Non-pigmented ciliary epithelial cell (primary cell): ENCODE results near the gene NAP1L3.
A peak's percentile ranks its signal among the peaks of the same experiment; 100 is the strongest.

ENCODE experiments used
- DNase-seq: peaks from one replicate; pipeline ENCODE4 v3.0.0-alpha.2; 2010; ENCODE audit warnings: low read depth

Gene NAP1L3

DNA sequence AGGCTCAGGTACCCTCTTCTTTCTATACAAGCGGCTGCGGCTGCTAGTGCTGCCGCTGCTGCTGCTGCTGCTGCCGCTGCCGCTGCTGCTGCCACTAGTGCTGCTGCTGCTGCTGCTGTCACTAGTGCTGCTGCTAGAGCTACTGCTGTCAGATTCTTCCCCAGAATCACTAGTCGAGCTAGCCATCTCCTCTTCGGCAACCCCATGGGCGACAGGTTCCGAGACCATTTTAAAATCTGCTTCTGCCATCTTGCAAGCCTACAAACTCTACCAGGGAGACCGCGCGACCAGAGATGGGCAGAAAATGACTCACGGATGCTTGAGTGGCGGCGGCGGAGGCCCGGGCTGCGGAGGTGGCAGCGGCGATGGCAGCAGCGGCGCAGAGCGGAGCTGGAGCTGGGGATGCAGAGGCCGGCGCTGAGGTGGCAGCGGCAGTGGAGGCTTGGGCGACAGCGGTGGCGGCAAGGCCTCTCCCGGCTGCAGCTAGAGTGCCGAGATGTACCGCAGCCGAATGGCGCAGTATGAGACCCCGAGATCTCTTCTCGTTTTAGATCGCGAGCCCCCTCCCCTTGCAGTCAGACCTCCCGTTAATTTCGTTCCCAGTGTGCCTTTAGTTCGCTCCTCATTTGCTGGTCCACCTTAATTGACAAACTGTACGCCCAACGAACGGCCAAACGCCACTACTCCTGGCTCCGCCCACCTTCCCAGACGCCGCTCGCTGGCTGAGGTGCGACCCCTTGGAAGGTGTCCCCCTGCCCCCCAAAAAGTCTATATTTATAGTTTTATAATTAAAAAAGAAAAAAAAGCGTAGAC, at the start of gene NAP1L3:
NAP1L3 (minus strand) TSS at position 523 of the 813 bp plus-strand sequence; CDS start at position 249, 274 bp downstream.
- DNase-seq, result peak; percentile 53

DNA sequence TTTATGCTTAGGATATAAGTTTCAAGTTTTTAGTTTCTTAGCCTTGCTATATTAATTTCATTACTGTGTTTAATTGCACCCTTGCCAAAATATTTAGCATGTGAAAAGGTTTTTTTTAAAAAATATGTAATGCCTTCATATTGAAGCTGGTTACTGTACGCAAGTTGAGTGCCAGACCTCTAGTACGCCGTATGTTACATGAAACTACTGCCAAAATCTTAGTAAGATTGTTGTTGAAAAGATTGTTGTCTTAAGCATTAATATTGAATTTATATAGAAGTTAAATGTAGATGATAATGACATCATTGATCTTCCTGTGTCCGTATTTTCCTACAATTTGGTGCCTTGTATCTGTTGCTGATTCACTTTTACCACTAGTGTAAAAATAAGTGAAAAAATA, 37.7 kb upstream of the NAP1L3 start:
- no peak for DNase-seq

DNA sequence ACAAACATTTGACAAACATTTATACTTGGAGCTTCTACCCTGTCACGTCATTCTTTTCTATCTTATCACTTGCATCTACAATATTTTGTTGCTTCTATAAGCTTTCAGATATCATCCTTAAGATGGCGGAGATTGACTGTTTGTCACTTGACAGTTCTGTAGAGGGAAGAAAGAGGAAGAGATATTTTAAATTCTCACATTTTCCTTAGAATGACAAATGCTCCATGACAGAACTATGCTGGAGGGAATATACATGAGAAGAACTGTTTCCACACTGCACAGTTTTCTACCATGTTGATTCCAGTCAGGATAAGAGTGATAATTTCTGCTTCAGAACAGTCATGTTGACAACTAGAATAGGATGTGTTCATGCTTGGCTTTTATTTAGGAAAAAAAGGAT, 30.3 kb upstream of the NAP1L3 start:
- DNase-seq, result no peak

DNA sequence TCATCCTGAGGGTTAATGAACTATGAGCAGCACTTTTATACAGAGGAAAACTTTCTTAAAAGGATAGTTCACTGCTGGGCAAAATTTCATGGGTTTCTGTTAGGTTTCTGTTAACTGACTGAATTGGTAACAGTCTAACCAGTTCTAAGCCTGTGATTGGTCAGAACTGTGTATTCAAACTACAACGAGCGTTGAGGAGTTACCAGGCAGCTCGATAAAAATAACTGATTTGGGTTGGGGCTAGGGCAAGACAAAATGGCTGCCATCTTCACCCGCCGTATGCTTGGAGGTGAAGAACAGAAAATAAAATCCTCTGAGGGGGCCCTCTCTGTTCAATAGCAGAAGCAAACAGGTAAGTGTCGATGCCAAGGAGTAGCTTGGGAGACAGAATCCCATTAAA, 22.6 kb upstream of the NAP1L3 start:
- no peak for DNase-seq

DNA sequence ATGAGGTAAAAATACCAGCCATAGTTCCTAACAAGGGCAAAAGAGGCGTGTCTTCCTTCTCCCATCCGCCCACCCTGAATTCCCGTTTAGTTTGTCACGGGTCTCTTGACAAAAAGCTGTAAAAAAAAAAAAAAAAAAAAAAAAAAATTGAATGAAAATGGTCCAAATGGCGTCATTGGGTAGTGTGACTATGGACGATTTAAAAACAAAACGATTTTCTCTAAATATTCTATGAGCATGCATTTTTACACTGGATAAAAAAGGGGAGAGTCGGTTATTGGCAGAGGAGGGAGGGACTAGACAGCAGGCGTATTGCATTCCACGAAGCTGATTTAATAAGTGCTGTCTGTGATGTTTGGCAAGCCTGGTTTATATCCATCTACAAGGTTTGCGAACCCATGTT, 492 bp upstream of the NAP1L3 start, which contains the start of gene FAM133A:
FAM133A (plus strand) TSS at position 338 of the 403 bp plus-strand sequence. CDS start 35,214 bp downstream, outside the sequence.
- DNase-seq, result peak; percentile 11

GRCh38 chrX:93660575-93660974, 12.8 kb downstream of the NAP1L3 start:
- no peak for DNase-seq

DNA sequence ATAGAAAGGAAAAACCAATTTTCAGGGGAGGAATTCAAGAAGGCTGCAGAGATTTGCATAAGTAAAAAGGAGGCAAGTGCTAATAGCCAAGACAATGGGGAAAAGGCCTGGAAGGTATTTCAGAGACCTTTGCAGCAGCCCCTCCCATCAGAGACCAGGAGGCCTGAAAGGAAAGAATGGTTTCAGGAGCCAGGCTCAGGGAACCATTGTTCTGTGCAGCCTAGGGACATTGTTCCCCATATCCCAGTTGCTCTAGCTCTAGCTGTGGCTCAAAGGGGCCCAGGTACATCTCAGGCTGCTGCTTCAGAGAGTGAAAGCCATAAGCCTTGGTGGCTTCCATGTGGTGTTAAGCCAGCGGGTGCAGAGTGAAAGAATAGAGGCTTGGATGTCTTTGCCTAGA, 24.0 kb downstream of the NAP1L3 start:
- DNase-seq, result no peak

DNA sequence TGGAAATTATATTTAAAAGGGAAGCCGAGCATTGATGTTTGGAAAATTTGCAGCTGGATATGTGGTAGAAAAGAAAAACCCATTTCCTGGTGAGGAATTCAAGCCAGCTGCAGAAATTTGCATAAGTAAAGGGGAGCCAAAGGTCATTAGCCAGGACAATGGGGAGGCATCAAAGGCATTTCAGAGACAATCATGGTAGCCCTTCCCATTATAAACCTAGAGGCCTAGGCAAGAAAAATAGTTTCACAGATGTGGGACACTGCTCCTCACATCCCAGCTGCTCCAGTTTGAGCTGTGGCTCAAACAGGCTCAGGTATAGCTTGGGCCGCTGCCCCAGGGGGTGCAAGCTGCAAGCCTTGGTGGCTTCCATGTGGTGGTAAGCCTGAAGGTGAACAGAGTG, 35.8 kb downstream of the NAP1L3 start:
- DNase-seq, result no peak
